GM06990 (cell line): ENCODE measurements around the gene SSB.
"Not testable (repeated sequence)": the region's sequence is repeated elsewhere in the genome, so short reads cannot be mapped to it uniquely, and the experiment has no call there.

Experiments
- DNase-seq: peaks from one replicate; pipeline ENCODE4 v3.0.0-alpha.2; 2011; ENCODE audit not compliant: insufficient read length; ENCODE audit errors: extremely low read depth
- H3K27me3 ChIP-seq: replicated peaks from 2 replicates; pipeline ENCODE4 v1.6.0; 2011; ENCODE audit warnings: low read length; ENCODE audit not compliant: control insufficient read depth, insufficient read depth
- H3K36me3 ChIP-seq: 2 replicates; pipeline ENCODE4 v1.5.1; 2011; ENCODE audit warnings: low read length; ENCODE audit not compliant: control insufficient read depth, insufficient read depth
- H3K4me3 ChIP-seq: replicated peaks from 2 replicates; pipeline ENCODE4 v1.5.1; 2011; ENCODE audit warnings: low read depth, mild to moderate bottlenecking, control low read depth, low read length
- TF ChIP-seq, protein P1 (sequence below): IDR thresholded peaks from 2 replicates; pipeline ENCODE4 v1.5.1; 2011; ENCODE audit warnings: low read length, control low read depth, mild to moderate bottlenecking, inconsistent platforms; ENCODE audit not compliant: insufficient read depth, poor library complexity, severe bottlenecking

Gene SSB

DNA sequence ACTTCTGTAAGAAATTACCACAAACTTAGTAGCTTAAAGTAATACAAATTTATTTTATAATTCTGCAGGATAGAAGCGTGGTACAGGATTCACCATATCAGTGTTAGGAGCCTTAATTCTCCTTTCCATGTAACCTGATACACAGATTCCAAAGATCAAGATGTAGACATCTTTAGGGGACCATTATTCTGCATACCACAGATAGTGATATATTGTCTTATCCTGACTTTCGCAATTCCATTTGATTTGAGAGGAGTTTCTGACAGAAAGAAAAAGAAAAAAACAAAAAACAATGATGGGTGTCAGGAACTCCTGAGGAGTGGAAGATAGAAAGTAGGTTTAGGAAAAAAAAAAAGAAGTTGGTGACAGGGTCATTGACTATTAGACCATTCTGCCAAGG lies 40.9 kb upstream of the SSB start:
- TF ChIP-seq, protein P1, sequence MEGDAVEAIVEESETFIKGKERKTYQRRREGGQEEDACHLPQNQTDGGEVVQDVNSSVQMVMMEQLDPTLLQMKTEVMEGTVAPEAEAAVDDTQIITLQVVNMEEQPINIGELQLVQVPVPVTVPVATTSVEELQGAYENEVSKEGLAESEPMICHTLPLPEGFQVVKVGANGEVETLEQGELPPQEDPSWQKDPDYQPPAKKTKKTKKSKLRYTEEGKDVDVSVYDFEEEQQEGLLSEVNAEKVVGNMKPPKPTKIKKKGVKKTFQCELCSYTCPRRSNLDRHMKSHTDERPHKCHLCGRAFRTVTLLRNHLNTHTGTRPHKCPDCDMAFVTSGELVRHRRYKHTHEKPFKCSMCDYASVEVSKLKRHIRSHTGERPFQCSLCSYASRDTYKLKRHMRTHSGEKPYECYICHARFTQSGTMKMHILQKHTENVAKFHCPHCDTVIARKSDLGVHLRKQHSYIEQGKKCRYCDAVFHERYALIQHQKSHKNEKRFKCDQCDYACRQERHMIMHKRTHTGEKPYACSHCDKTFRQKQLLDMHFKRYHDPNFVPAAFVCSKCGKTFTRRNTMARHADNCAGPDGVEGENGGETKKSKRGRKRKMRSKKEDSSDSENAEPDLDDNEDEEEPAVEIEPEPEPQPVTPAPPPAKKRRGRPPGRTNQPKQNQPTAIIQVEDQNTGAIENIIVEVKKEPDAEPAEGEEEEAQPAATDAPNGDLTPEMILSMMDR: no peak
- H3K36me3 ChIP-seq: no peaks in the 10 kb centered on the region

DNA sequence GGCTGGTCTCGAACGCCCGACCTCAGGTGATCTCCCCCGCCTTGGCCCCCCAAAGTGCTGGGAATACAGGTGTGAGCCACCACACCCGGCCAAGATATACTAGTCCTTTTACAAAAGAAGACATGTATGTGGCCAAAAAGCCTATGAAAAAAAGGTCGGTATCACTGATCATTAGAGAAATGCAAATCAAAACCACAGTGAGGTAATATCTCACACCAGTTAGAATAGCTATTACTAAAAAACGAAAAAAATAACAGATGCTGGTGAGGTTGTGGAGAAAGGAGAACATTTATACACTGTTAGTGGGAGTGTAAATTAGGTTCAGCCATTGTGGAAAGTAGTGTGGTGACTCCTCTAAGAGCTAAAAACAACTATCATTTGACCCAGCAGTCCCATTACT lies 38.7 kb upstream of the SSB start:
- H3K4me3 ChIP-seq: no peak overlapping the region
- H3K27me3 ChIP-seq: no peaks in the 10 kb centered on the region
- no peaks in the 10 kb centered on the region for H3K36me3 ChIP-seq
- no peak for DNase-seq
- TF ChIP-seq, protein P1: no peak

More for the DNA sequence above, 40.9 kb upstream of the SSB start:
- DNase-seq: no peak
- Histone ChIP-seq H3K4me3 (no peak overlapping the region), H3K27me3 (no peaks in the 10 kb centered on the region)

DNA sequence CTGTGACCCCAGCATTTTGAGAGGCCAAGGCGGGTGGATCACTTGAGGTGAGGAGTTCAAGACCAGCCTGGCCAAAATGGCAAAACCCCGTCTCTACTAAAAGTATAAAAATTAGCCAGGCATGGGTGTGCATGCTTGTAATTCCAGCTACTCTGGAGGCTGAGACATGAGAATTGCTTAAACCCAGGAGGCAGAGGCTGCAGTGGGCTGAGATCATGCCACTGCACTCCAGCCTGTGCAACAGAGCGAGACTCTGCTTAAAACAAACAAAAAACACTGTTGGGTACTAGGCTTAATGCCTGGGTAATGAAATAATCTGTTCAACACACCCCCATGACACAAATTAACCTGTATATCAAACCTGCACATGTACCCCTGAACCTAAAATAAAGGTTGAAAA lies 37.9 kb upstream of the SSB start:
- not testable (repeated sequence) for H3K4me3 ChIP-seq, H3K36me3 ChIP-seq, H3K27me3 ChIP-seq, DNase-seq

DNA sequence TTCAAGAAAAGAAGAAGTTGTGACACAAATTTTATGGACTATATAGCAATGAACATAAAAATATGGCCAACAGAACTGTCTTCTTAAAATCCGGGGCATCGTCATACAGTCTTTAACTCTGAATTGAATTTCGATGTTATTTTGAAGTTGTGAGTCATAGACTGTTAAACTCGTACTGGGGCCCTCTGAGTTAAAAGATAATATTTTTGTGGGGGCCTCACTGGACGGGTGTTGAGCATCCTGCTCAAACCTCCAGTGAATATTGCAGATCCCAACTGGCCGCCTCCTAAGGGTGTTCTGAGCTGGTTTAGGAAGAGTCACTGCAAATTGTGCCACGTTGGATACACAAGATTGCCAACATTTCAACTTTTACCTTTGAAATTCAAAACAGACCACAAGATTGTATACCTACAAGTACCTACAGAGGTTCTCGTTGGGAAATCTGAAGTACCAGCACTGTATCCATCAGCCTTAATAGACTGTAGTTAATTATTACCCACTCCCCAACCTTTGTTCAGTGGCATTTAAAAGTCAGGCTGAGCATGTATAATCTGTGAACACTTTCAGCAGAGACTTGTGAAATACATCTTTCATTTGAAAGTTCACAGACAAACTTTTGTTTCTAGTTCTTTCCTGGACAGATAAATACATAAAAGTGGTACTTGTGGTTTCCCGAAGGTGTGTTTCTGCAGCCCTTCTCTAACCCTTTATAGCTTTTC lies 37.3 kb upstream of the SSB start:
- Histone ChIP-seq H3K27me3 (no peaks in the 10 kb centered on the region), H3K36me3 (no peaks in the 10 kb centered on the region), H3K4me3 (no peak overlapping the region)
- DNase-seq: no peak
- TF ChIP-seq, protein P1: no peak

DNA sequence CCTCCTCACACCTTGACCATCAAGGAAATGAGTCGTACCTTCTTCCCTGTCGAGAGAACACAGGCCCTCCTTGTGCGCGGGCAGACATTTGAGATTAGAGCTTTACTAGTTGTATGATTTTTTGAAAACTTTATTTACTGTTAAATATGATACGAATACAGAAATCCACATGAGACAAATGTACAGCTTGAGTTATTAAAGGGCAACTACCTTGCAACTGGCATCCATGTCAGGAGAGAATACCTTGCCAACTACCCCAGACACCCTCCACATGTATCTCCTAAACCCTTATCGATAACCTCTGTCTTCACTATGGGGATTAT lies 36.7 kb upstream of the SSB start:
- TF ChIP-seq, protein P1: no peak
- H3K4me3 ChIP-seq: no peak overlapping the region
- H3K36me3 ChIP-seq: no peaks in the 10 kb centered on the region

DNA sequence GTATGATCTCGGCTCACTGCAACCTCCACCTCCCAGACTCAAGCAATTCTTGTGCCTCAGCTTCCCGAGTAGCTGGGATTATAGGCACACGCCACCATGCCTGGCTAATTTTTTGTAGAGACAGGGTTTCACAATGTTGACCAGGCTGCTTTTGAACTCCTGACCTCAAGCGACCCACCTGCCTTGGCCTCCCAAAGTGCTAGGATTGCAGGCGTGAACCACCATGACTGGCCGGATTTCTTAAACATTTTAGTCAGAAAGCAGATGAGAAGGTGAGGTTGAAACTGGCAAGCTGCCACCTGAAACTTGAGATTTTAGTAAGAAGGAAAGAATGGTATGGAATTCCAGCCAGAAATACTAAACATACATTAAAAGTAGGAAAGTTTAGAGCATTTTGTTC lies 33.1 kb upstream of the SSB start:
- Histone ChIP-seq H3K27me3 (no peaks in the 10 kb centered on the region; the same call in 1 of the 2 replicates), H3K36me3 (no peaks in the 10 kb centered on the region), H3K4me3 (no peak overlapping the region)
- TF ChIP-seq, protein P1: no peak
- DNase-seq: no peak

More for the DNA sequence above, 36.7 kb upstream of the SSB start:
- DNase-seq: no peak
- H3K27me3 ChIP-seq: no peaks in the 10 kb centered on the region
